Measurements from ENCODE around the gene SPEM2. TPM values are rescaled to one million over a fixed set of nuclear protein-coding genes. Genes with fewer than 3 reads are reported as not detected.

Gene SPEM2
- total RNA-seq, 2 donors from 2014 or later, result 5.3 TPM; not detected in 1

GRCh38 chr17:7476494-7476893 lies 51.1 kb downstream of the SPEM2 start:
- Histone ChIP-seq H3K4me1 (replicated peaks) (peaks cover 22% of the 10 kb centered on the region), H3K27me3 (replicated peaks; ENCODE audit: insufficient read depth) (no peaks in the 10 kb centered on the region), H3K27ac (peak overlapping the region; percentile 100), H3K36me3 (no peaks in the 10 kb centered on the region), H3K4me3 (no peak overlapping the region), H3K9me3 (no peaks in the 10 kb centered on the region)
- 20% methylated on average over 3 of the region's 3 CpGs for WGBS
- intact Hi-C loops (cut with DNase I), result loop anchor here (5.0 kb wide), 2 partner anchors 39 to 74 kb away; partner anchors contain the start of genes FGF11, TMEM102 and TMEM256
- no peak for DNase-seq (ENCODE audit: low spot score)
- TF ChIP-seq CTCF (IDR thresholded peaks at IDR 0.05) (no peak), POLR2AphosphoS5 (IDR thresholded peaks at IDR 0.05) (peak; percentile 52)

- TF ChIP-seq CTCF (IDR thresholded peaks at IDR 0.05), result no peak
- no peak for TF ChIP-seq POLR2A (IDR thresholded peaks at IDR 0.05)
- TF ChIP-seq POLR2AphosphoS5 (IDR thresholded peaks at IDR 0.05), result no peak
- intact Hi-C loops (cut with DNase I), result loop anchor here (5.0 kb wide), 2 partner anchors 40 to 75 kb away; partner anchors contain the start of genes FGF11, TMEM102 and TMEM256
- Histone ChIP-seq H3K27ac (peak overlapping the region; percentile 100), H3K36me3 (no peaks in the 10 kb centered on the region), H3K9me3 (no peaks in the 10 kb centered on the region), H3K4me3 (peak overlapping the region in 1 of 2 donors; percentile 100), H3K4me1 (replicated peaks) (peaks cover 22% of the 10 kb centered on the region), H3K27me3 (replicated peaks; ENCODE audit: insufficient read depth) (no peaks in the 10 kb centered on the region)
- WGBS, result 64% methylated on average over 5 of the region's 5 CpGs
- DNase-seq (ENCODE audit: low spot score), result no peak
Measured at GRCh38 chr17:7476951-7477350, 51.5 kb downstream of the SPEM2 start.

Other genes starting within 250 kb of the SPEM2 start
- gene ASGR1, start 246.2 kb upstream of the SPEM2 start, total RNA-seq, result 1 to 10 TPM in 1 of 2 donors, under 1 TPM in 1; 0.50 to 9.4 TPM
- gene DLG4, start 205.8 kb upstream of the SPEM2 start, total RNA-seq, result 10 to 100 TPM in 1 of 2 donors, 1 to 10 TPM in 1; 9.3 to 31.6 TPM
- 100 to 1,000 TPM; 589 to 593 TPM for gene ACADVL, start 205.7 kb upstream of the SPEM2 start, total RNA-seq
- 100 to 1,000 TPM in 1 of 2 donors, 10 to 100 TPM in 1; 52.3 to 116 TPM for gene DVL2, start 191.1 kb upstream of the SPEM2 start, total RNA-seq
- gene PHF23, start 186.2 kb upstream of the SPEM2 start, total RNA-seq, result 10 to 100 TPM; 41.2 to 92.5 TPM
- 100 to 1,000 TPM; 493 to 527 TPM for gene GABARAP, start 183.2 kb upstream of the SPEM2 start, total RNA-seq
- 100 to 1,000 TPM in 1 of 2 donors, 10 to 100 TPM in 1; 61.2 to 107 TPM for gene CTDNEP1, start 173.9 kb upstream of the SPEM2 start, total RNA-seq
- gene ELP5, start 173.4 kb upstream of the SPEM2 start, total RNA-seq, result 10 to 100 TPM; 50.1 to 65.2 TPM
- 10 to 100 TPM; 42.0 to 45.8 TPM for gene CLDN7, start 163.1 kb upstream of the SPEM2 start, total RNA-seq
- 10 to 100 TPM; 13.8 to 27.4 TPM for gene SLC2A4, start 143.9 kb upstream of the SPEM2 start, total RNA-seq
- 10 to 100 TPM in 1 of 2 donors, under 1 TPM in 1; 0.64 to 49.1 TPM for gene YBX2, start 131.0 kb upstream of the SPEM2 start, total RNA-seq
- gene EIF5A, start 118.0 kb upstream of the SPEM2 start, total RNA-seq, result 100 to 1,000 TPM; 172 to 195 TPM
- gene GPS2, start 110.3 kb upstream of the SPEM2 start, total RNA-seq, result 100 to 1,000 TPM in 1 of 2 donors, 10 to 100 TPM in 1; 88.4 to 140 TPM
- 10 to 100 TPM; 15.7 to 36.0 TPM for gene NEURL4, start 96.3 kb upstream of the SPEM2 start, total RNA-seq
- gene ACAP1, start 89.1 kb upstream of the SPEM2 start, total RNA-seq, result 1 to 10 TPM; 2.5 to 6.5 TPM
- gene KCTD11, start 73.5 kb upstream of the SPEM2 start, total RNA-seq, result 10 to 100 TPM in 1 of 2 donors, 1 to 10 TPM in 1; 8.9 to 15.2 TPM
- gene TMEM95, start 70.5 kb upstream of the SPEM2 start, total RNA-seq, result not detected
- gene TNK1, start 44.5 kb upstream of the SPEM2 start, total RNA-seq, result 10 to 100 TPM in 1 of 2 donors, 1 to 10 TPM in 1; 9.9 to 28.4 TPM
- 10 to 100 TPM; 25.8 to 26.4 TPM for gene PLSCR3, start 31.1 kb upstream of the SPEM2 start, total RNA-seq
- gene TMEM256, start 21.5 kb upstream of the SPEM2 start, total RNA-seq, result 100 to 1,000 TPM in 1 of 2 donors, 10 to 100 TPM in 1; 63.0 to 192 TPM
- gene NLGN2, start 17.8 kb upstream of the SPEM2 start, total RNA-seq, result 10 to 100 TPM in 1 of 2 donors, 1 to 10 TPM in 1; 8.6 to 16.2 TPM
- gene SPEM1, start 5.3 kb upstream of the SPEM2 start, total RNA-seq, result 1 to 10 TPM in 1 of 2 donors, not detected in 1; 3.6 TPM
- gene SPEM3, start 3.2 kb downstream of the SPEM2 start, total RNA-seq, result under 1 TPM; 0.09 to 0.11 TPM
- gene TMEM102, start 9.8 kb downstream of the SPEM2 start, total RNA-seq, result 10 to 100 TPM in 1 of 2 donors, 1 to 10 TPM in 1; 9.9 to 10.3 TPM
- 1 to 10 TPM; 1.2 to 4.2 TPM for gene FGF11, start 13.9 kb downstream of the SPEM2 start, total RNA-seq
- 10 to 100 TPM in 1 of 2 donors, 1 to 10 TPM in 1; 6.9 to 10.4 TPM for gene CHRNB1, start 19.4 kb downstream of the SPEM2 start, total RNA-seq
- 10 to 100 TPM; 60.5 to 69.4 TPM for gene ZBTB4, start 54.0 kb downstream of the SPEM2 start, total RNA-seq
- gene SLC35G6, start 55.8 kb downstream of the SPEM2 start, total RNA-seq, result not detected
- 100 to 1,000 TPM in 1 of 2 donors, 10 to 100 TPM in 1; 79.7 to 217 TPM for gene POLR2A, start 58.8 kb downstream of the SPEM2 start, total RNA-seq
- gene TNFSF12, start 123.4 kb downstream of the SPEM2 start, total RNA-seq, result 10 to 100 TPM; 29.9 to 47.9 TPM
- 10 to 100 TPM; 20.4 to 21.1 TPM for gene TNFSF13, start 133.1 kb downstream of the SPEM2 start, total RNA-seq
- gene SENP3, start 136.3 kb downstream of the SPEM2 start, total RNA-seq, result 10 to 100 TPM; 39.6 to 65.7 TPM
- gene CD68, start 154.0 kb downstream of the SPEM2 start, total RNA-seq, result 10 to 100 TPM; 12.3 to 17.3 TPM
- gene MPDU1, start 158.2 kb downstream of the SPEM2 start, total RNA-seq, result 100 to 1,000 TPM; 101 to 239 TPM
- 10 to 100 TPM in 1 of 2 donors, 1 to 10 TPM in 1; 6.3 to 15.0 TPM for gene SOX15, start 164.5 kb downstream of the SPEM2 start, total RNA-seq
- 10 to 100 TPM; 27.1 to 51.4 TPM for gene FXR2, start 189.3 kb downstream of the SPEM2 start, total RNA-seq
- gene SAT2, start 202.2 kb downstream of the SPEM2 start, total RNA-seq, result 100 to 1,000 TPM in 1 of 2 donors, 10 to 100 TPM in 1; 83.3 to 139 TPM
- 1 to 10 TPM in 1 of 2 donors, not detected in 1; 2.1 TPM for gene SHBG, start 204.5 kb downstream of the SPEM2 start, total RNA-seq
- 10 to 100 TPM in 1 of 2 donors, under 1 TPM in 1; 0.82 to 11.7 TPM for gene ATP1B2, start 225.3 kb downstream of the SPEM2 start, total RNA-seq

Measured in prostate gland (tissue), 2 donors.